GM12878 (cell line): ENCODE results near the gene EFNA2. TPM values are rescaled to one million over a fixed set of nuclear protein-coding genes. Genes with fewer than 3 reads are reported as not detected.

Experiments used
- ATAC-seq: fragments of 200-7000 bp; cut with Tn5 transposase; 3 replicates; pipeline ENCODE4 v1.9.1; 2020; ENCODE audit warnings: mild to moderate bottlenecking, moderate library complexity
- BruUV-seq: library from RNA; stranded (reverse); fragments of 400-500 nt; replicated peaks from 2 replicates; lab custom pipeline; 2021; lab: Mats Ljungman, UMichigan
- CTCF ChIA-PET: fragments of 300-600 bp; sonication (Branson Sonifier 250); formaldehyde crosslinking; extraction: SDS; loops from one replicate; lab custom pipeline; 2021; ENCODE audit warnings: inconsistent platforms; lab: Yijun Ruan, JAX
- POLR2A ChIA-PET: fragments of 350-600 bp; formaldehyde crosslinking; extraction: SDS; loops from one replicate; lab custom pipeline; 2021; ENCODE audit warnings: inconsistent platforms; lab: Charles Lee
- RAD21 ChIA-PET: fragments of 300-600 bp; sonication (Branson Sonifier 250); formaldehyde crosslinking; loops from one replicate; lab custom pipeline; 2023; ENCODE audit warnings: antibody characterized with exemption; ENCODE audit not compliant: unreplicated experiment; lab: Charles Lee
- SMC1A ChIA-PET: fragments of 300-600 bp; sonication (Branson Sonifier 250); formaldehyde crosslinking; loops from one replicate; lab custom pipeline; 2023; ENCODE audit not compliant: unreplicated experiment, uncharacterized antibody; lab: Charles Lee
- DNase-seq: peaks from one replicate; pipeline ENCODE4 v3.0.0-alpha.2; 2011; ENCODE audit warnings: low read depth, low spot score
- FAIRE-seq: peaks from 3 replicates; lab custom pipeline; 2011; peaks lifted over from hg19 to GRCh38; lab: Jason Lieb, UNC
- H2AFZ ChIP-seq: 2 replicates; pipeline ENCODE4 v1.6.0; 2011; ENCODE audit warnings: low read depth, low read length, control low read depth; ENCODE audit not compliant: control insufficient read depth
- H3K27ac ChIP-seq: 2 replicates; pipeline ENCODE4 v1.5.1; 2011; ENCODE audit warnings: control low read depth; ENCODE audit not compliant: control insufficient read depth, insufficient read depth
- H3K27me3 ChIP-seq, 2 experiments: replicated peaks in 1 of 2; 2 replicates each; pipeline versions ENCODE4 v1.6.0 to v1.6.1; 2011; ENCODE audit warnings: low read length in 1 of 2; ENCODE audit not compliant: control insufficient read depth in 2 of 2, insufficient read depth in 2 of 2
- H3K36me3 ChIP-seq, 2 experiments: 2 replicates each; pipeline ENCODE4 v1.5.1; 2011; ENCODE audit warnings: low read length in 1 of 2; ENCODE audit not compliant: control insufficient read depth in 2 of 2, insufficient read depth in 2 of 2
- H3K4me1 ChIP-seq: 2 replicates; pipeline ENCODE4 v1.6.1; 2011; ENCODE audit warnings: mild to moderate bottlenecking, low read length, moderate library complexity, mixed read lengths; ENCODE audit not compliant: control insufficient read depth, insufficient read depth
- H3K4me2 ChIP-seq: 2 replicates; pipeline ENCODE4 v1.6.0; 2011; ENCODE audit warnings: control low read depth; ENCODE audit not compliant: control insufficient read depth, insufficient read depth
- H3K4me3 ChIP-seq: fragments of 200-600 bp; sonication (generic); 2 replicates; pipeline ENCODE4 v1.5.1; 2016
- H3K79me2 ChIP-seq: 2 replicates; pipeline ENCODE4 v1.6.0; 2011; ENCODE audit warnings: low read length; ENCODE audit not compliant: control insufficient read depth, insufficient read depth
- H3K9ac ChIP-seq: 2 replicates; pipeline ENCODE4 v1.8.0; 2011; ENCODE audit warnings: low read length, control low read depth, mixed read lengths; ENCODE audit not compliant: control insufficient read depth, insufficient read depth
- H3K9me3 ChIP-seq: replicated peaks from 3 replicates; pipeline ENCODE4 v1.5.1; 2011; ENCODE audit warnings: mild to moderate bottlenecking, low read length; ENCODE audit not compliant: control insufficient read depth, insufficient read depth
- H4K20me1 ChIP-seq: 2 replicates; pipeline ENCODE4 v1.6.0; 2011; ENCODE audit not compliant: control insufficient read depth, insufficient read depth
- BHLHE40 ChIP-seq, 2 experiments: fragments of 450-650 bp in 1 of 2; IDR thresholded peaks; 2 replicates each; pipeline ENCODE4 v1.6.1; 2011 to 2017; ENCODE audit warnings: low read depth in 2 of 2, borderline replicate concordance in 1 of 2, improper control_type of control experiment in 1 of 2, low read length in 1 of 2, mild to moderate bottlenecking in 1 of 2
- CTCF ChIP-seq, 3 experiments: IDR thresholded peaks in 2 of 3; conservative IDR thresholded peaks in 1 of 3; 2 replicates each; pipeline ENCODE4 v1.5.1; 2011; ENCODE audit warnings: low read depth in 3 of 3, low read length in 3 of 3, mild to moderate bottlenecking in 3 of 3, control low read depth in 2 of 3, moderate library complexity in 2 of 3, inconsistent platforms in 1 of 3, mixed read lengths in 1 of 3; ENCODE audit not compliant: control insufficient read depth in 2 of 3, insufficient read depth in 1 of 3; ENCODE audit errors: extremely low read depth in 1 of 3
- EGR1 ChIP-seq, 2 experiments: IDR thresholded peaks; 1 replicate in 1 of 2; 2 replicates in 1 of 2; pipeline ENCODE4 v1.6.1; 2011 to 2012; ENCODE audit warnings: low read depth in 2 of 2, low read length in 2 of 2, borderline replicate concordance in 1 of 2, mild to moderate bottlenecking in 1 of 2, moderate library complexity in 1 of 2
- GATAD2B ChIP-seq: fragments of 450-650 bp; conservative IDR thresholded peaks from 2 replicates; pipeline ENCODE4 v1.6.1; 2017; ENCODE audit warnings: low read depth, mild to moderate bottlenecking, moderate library complexity
- HDAC6 ChIP-seq: fragments of 200-600 bp; sonication (generic); IDR thresholded peaks from one replicate; pipeline ENCODE4 v1.8.0; 2017; ENCODE audit warnings: antibody characterized with exemption; ENCODE audit not compliant: unreplicated experiment
- IKZF1 ChIP-seq: fragments of 450-650 bp; conservative IDR thresholded peaks from 2 replicates; pipeline ENCODE4 v1.6.1; 2017; ENCODE audit warnings: antibody characterized with exemption, mild to moderate bottlenecking
- LARP7 ChIP-seq: fragments of 450-650 bp; IDR thresholded peaks from 2 replicates; pipeline ENCODE4 v1.6.1; 2017; ENCODE audit warnings: mild to moderate bottlenecking
- NFIC ChIP-seq: IDR thresholded peaks from 2 replicates; pipeline ENCODE4 v1.6.1; 2012; ENCODE audit warnings: low read depth, mild to moderate bottlenecking, inconsistent platforms, low read length, moderate library complexity
- NR2F1 ChIP-seq: fragments of 450-650 bp; conservative IDR thresholded peaks from 2 replicates; pipeline ENCODE4 v1.6.1; 2017; ENCODE audit warnings: mild to moderate bottlenecking
- RAD21 ChIP-seq: IDR thresholded peaks from 2 replicates; pipeline ENCODE4 v1.6.1; 2011; ENCODE audit warnings: mild to moderate bottlenecking, low read depth, low read length, moderate library complexity; ENCODE audit not compliant: insufficient read depth
- SMC3 ChIP-seq: IDR thresholded peaks from 2 replicates; pipeline ENCODE4 v1.6.1; 2011; ENCODE audit warnings: low read length, improper control_type of control experiment, borderline replicate concordance
- YY1 ChIP-seq: IDR thresholded peaks from 2 replicates; pipeline ENCODE4 v1.6.1; 2011; ENCODE audit warnings: low read depth, mild to moderate bottlenecking, low read length
- ZNF592 ChIP-seq: fragments of 450-650 bp; IDR thresholded peaks from 2 replicates; pipeline ENCODE4 v1.6.1; 2017; ENCODE audit warnings: mild to moderate bottlenecking, moderate library complexity
- WGBS: methylation state at CpG from one replicate; pipeline ENCODE4 v1.1.6; 2016; ENCODE audit warnings: low lambda C conversion rate; ENCODE audit not compliant: insufficient replicate concordance, insufficient coverage; ENCODE audit errors: missing lambda C conversion rate; 5-methylcytosine and 5-hydroxymethylcytosine counted together
- in situ Hi-C: fragments of 300-500 bp; cut with MboI; formaldehyde crosslinking; loops from 9 replicates; pipeline ENCODE4 v1.14.3; 2018; ENCODE audit warnings: mixed read lengths
- intact Hi-C: fragments of 100-400 bp; cut with micrococcal nuclease; formaldehyde crosslinking; loops from one replicate; pipeline ENCODE4 v1.14.2; 2022; ENCODE audit not compliant: unreplicated experiment
- polyA plus RNA-seq, 11 experiments: library from polyadenylated mRNA; depleted of rRNA in 4 of 11; unstranded in 6 of 11; stranded (reverse) in 5 of 11; fragments of >200 nt; fragmentation: Nextera tagmentation in 4 of 11; fragmentation: Illumina TruSeq in 1 of 11; extraction: Ambion mirVana in 4 of 11; extraction: Trizol in 1 of 11; gene quantifications; 1 replicate in 1 of 11; 2 replicates in 10 of 11; pipeline versions ENCODE4 v1.2.1 to v1.2.3, GENCODE V29; 2011 to 2016; ENCODE audit warnings: inconsistent platforms in 2 of 11, missing spikeins in 2 of 11, low read depth in 1 of 11
- total RNA-seq, 4 experiments: library from RNA; depleted of rRNA in 3 of 4; stranded (reverse); fragments of >200 nt in 3 of 4; fragmentation: Illumina TruSeq in 1 of 4; extraction: Trizol in 1 of 4; gene quantifications; 2 replicates each; pipeline versions ENCODE4 v1.2.1 to v1.2.3, GENCODE V29; 2013 to 2021

Gene EFNA2
- total and polyA plus RNA-seq, 10 of the 15 experiments (the other 5 are each of a cell fraction or from before 2014, with no cell fraction given): not detected

- no peak overlapping the region for H3K9ac ChIP-seq
- ATAC-seq: peak; percentile 94
- no peaks in the 10 kb centered on the region for H3K9me3 ChIP-seq
- TF ChIP-seq SMC3 (peak; percentile 60), CTCF (IDR thresholded peaks at IDR 0.05 in 2 of 3, conservative IDR thresholded peaks at IDR 0.05 in 1 of 3; ENCODE audit: control insufficient read depth in 2 of 3, extremely low read depth in 1 of 3, insufficient read depth in 1 of 3, low read depth in 3 of 3, low read length in 3 of 3) (peak; percentile 39 to 69 (median 65); a peak in 5 of 6 replicates), GATAD2B (no peak; the same call in 1 of the 2 replicates), RAD21 (peak; percentile 86), LARP7 (peak; percentile 51; the same call in 1 of the 2 replicates), EGR1 (IDR thresholded peaks at IDR 0.05; ENCODE audit: borderline replicate concordance in 1 of 2, low read depth in 2 of 2, low read length in 2 of 2) (0 out of 3 replicates have a peak, but pooled peaks of 1 of the 2 experiments have one; percentile 10), NR2F1 (0 out of 2 replicates have a peak, but pooled peaks have one; percentile 17), BHLHE40 (IDR thresholded peaks at IDR 0.05; ENCODE audit: borderline replicate concordance in 1 of 2, low read depth in 2 of 2, low read length in 1 of 2) (peak in 1 of 2 experiments; percentile 18; a peak in 1 of 4 replicates), ZNF592 (0 out of 2 replicates have a peak, but pooled peaks have one; percentile 38), HDAC6 (no peak), YY1 (peak; percentile 47; the same call in 1 of the 2 replicates), NFIC (no peak), IKZF1 (peak; percentile 43)
- intact Hi-C loops: loop anchor here (1.0 kb wide), 1 partner anchor 57 kb away; no protein-coding TSS in a partner anchor
- 14% methylated on average over 54 of the region's 58 CpGs for WGBS
- H3K4me1 ChIP-seq: peaks cover 3% of the 10 kb centered on the region; the same call in 1 of the 2 replicates
- H3K4me3 ChIP-seq: no peak overlapping the region
- POLR2A ChIA-PET: interaction anchor here (0.6 kb wide), 1 partner anchor 12 kb away, joined by 3 read pairs; no protein-coding TSS in a partner anchor
- H4K20me1 ChIP-seq: no peaks in the 10 kb centered on the region
- no TSS peak for BruUV-seq
- RAD21 ChIA-PET: interaction anchor here (0.6 to 3.2 kb wide), 4 partner anchors 48 to 90 kb away, joined by 5 to 11 read pairs (median 6); no protein-coding TSS in a partner anchor
- no peaks in the 10 kb centered on the region for H3K36me3 ChIP-seq
- no peaks in the 10 kb centered on the region for H3K27me3 ChIP-seq
- SMC1A ChIA-PET: interaction anchor here (0.5 to 1.0 kb wide), 2 partner anchors 57 to 60 kb away, joined by 3 to 7 read pairs; no protein-coding TSS in a partner anchor
- CTCF ChIA-PET: interaction anchor here (0.7 to 5.3 kb wide), 12 partner anchors 11 to 129 kb away, joined by 3 to 42 read pairs (median 3); no protein-coding TSS in a partner anchor
- in situ Hi-C loops: loop anchor here (5.0 kb wide), 1 partner anchor 57 kb away; no protein-coding TSS in a partner anchor
- no peaks in the 10 kb centered on the region for H3K79me2 ChIP-seq
- no peak overlapping the region for H3K27ac ChIP-seq
- no peak for DNase-seq
- no peak for FAIRE-seq
- no peak overlapping the region for H2AFZ ChIP-seq
- H3K4me2 ChIP-seq: peak overlapping the region; percentile 48; the same call in 1 of the 2 replicates
Measured at GRCh38 chr19:1315470-1316166, 29.9 kb downstream of the EFNA2 start.
